Stimulated activated effector memory CD8-positive, alpha-beta T cell treated with anti-CD3 and anti-CD28 coated beads, Interleukin-12 subunit alpha, Interleukin-12 subunit beta, amount 100 ng/mL, for 72 hours (primary cell): ENCODE data around the gene ADCY4.

ENCODE experiments used
- ATAC-seq: fragments of 150-1000 bp; cut with Tn5 transposase; 2 replicates; pipeline ENCODE4 v1.10.0; 2021
- DNase-seq, 2 donors: peaks; one replicate each; pipeline ENCODE4 v3.0.0; 2021 to 2022; ENCODE audit warnings: low spot score in 2 of 2
- H3K27ac Mint-ChIP-seq: one replicate; pipeline ENCODE4 v1.8.0; 2022; ENCODE audit warnings: mild to moderate bottlenecking, mixed read lengths
- H3K36me3 Mint-ChIP-seq: one replicate; pipeline ENCODE4 v1.8.0; 2022; ENCODE audit warnings: mild to moderate bottlenecking, mixed read lengths
- H3K4me1 Mint-ChIP-seq: one replicate; pipeline ENCODE4 v1.8.0; 2022; ENCODE audit warnings: mixed read lengths
- H3K4me3 Mint-ChIP-seq: one replicate; pipeline ENCODE4 v1.8.0; 2022; ENCODE audit warnings: mild to moderate bottlenecking, mixed read lengths
- H3K9me3 Mint-ChIP-seq: one replicate; pipeline ENCODE4 v1.8.0; 2022; ENCODE audit warnings: mixed read lengths

Gene ADCY4

DNA sequence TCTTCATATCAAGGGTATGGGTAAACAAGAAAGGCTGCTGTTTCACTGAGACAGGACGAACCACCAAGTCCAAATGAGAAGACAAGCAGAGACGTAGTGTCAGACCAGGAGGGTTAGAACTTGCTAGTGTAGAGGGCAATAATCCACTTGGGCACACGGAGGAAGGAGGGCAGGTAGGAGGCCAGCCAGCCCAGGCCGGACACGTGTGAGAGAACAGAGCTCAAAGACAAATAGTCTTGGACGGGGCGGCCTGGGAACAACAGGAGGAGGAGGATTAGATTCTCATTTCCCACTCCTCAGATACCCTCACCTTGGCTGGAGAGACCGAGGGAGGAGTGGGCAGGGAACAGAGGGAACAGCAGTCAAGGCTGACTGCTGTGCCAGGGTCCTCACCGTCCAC, 44.1 kb downstream of the ADCY4 start:
- H3K27ac Mint-ChIP-seq, result no peak overlapping the region
- peaks cover 51% of the 10 kb centered on the region for H3K36me3 Mint-ChIP-seq
- no peaks in the 10 kb centered on the region for H3K9me3 Mint-ChIP-seq
- H3K4me1 Mint-ChIP-seq, result peaks cover 29% of the 10 kb centered on the region
- H3K4me3 Mint-ChIP-seq, result no peak overlapping the region
- no peak for ATAC-seq
- no peak for DNase-seq

- Mint-ChIP-seq H3K9me3 (no peaks in the 10 kb centered on the region), H3K36me3 (peaks cover 42% of the 10 kb centered on the region), H3K27ac (no peak overlapping the region), H3K4me3 (no peak overlapping the region), H3K4me1 (peaks cover 28% of the 10 kb centered on the region)
- DNase-seq, result peak; percentile 14 to 68
- ATAC-seq, result peak; percentile 99
These were observed 45.1 kb downstream of the ADCY4 start for GRCh38 chr14:24289649-24290280.

DNA sequence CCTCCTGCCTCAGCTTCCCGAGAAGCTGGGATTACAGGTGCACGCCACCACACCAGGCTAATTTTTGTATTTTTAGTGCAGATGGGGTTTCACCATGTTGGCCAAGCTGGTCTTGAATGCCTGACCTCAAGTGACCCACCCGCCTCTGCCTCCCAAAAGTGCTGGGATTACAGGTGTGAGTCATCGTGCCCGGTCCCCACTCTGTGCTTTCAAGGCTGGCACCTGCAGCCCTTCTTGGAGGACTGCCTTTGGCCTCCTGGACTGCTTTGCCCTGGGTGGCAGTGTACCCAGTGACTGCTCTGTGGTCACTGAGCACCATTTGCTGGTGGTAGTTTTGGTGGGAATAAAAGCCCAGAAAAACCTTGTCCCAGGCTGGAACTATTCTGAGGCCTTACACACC, 47.9 kb downstream of the ADCY4 start:
- peaks cover 24% of the 10 kb centered on the region for H3K4me1 Mint-ChIP-seq
- ATAC-seq (no peak), DNase-seq (no peak)
- no peaks in the 10 kb centered on the region for H3K9me3 Mint-ChIP-seq
- no peak overlapping the region for H3K4me3 Mint-ChIP-seq
- H3K36me3 Mint-ChIP-seq, result peaks cover 24% of the 10 kb centered on the region
- no peak overlapping the region for H3K27ac Mint-ChIP-seq

- peaks cover 15% of the 10 kb centered on the region for H3K4me1 Mint-ChIP-seq
- ATAC-seq, result no peak
- H3K4me3 Mint-ChIP-seq, result no peak overlapping the region
- H3K9me3 Mint-ChIP-seq, result no peaks in the 10 kb centered on the region
- no peak for DNase-seq
- peaks cover 8% of the 10 kb centered on the region for H3K36me3 Mint-ChIP-seq
- no peak overlapping the region for H3K27ac Mint-ChIP-seq
These were observed 49.5 kb downstream of the ADCY4 start for GRCh38 chr14:24285351-24285750.

DNA sequence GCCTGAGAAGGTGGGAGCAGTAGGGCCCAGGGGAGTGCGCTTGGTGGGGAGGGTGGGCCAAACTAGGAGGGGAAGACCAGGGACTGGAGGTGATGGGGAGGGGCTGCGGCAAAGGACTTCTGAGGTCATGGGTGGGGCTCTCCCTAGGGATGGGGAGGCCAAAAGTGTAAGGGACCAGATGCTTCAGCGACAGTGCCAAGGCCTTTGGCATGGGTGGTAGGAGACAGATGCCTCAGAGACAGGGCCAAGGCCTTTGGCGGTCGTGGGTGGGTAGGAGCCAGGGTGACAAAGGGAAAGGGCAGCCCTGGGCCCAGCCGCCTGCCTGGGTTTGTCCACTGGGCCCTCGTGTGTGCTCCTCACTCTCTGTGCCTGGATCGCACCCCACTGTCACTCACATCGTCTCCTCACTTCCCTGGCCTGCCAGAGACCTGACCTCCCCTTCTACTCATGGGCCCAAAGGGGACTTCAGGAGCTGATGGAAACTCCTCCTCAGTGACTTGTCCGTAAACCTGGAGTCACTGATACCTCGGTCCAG, 50.3 kb downstream of the ADCY4 start:
- H3K9me3 Mint-ChIP-seq, result no peaks in the 10 kb centered on the region
- peaks cover under 1% of the 10 kb centered on the region for H3K36me3 Mint-ChIP-seq
- ATAC-seq, result no peak
- no peak overlapping the region for H3K4me3 Mint-ChIP-seq
- DNase-seq, result no peak
- no peak overlapping the region for H3K27ac Mint-ChIP-seq
- H3K4me1 Mint-ChIP-seq, result peaks cover 12% of the 10 kb centered on the region

- Mint-ChIP-seq H3K9me3 (no peaks in the 10 kb centered on the region), H3K4me3 (no peak overlapping the region), H3K27ac (no peak overlapping the region), H3K36me3 (no peaks in the 10 kb centered on the region), H3K4me1 (peaks cover 15% of the 10 kb centered on the region)
- DNase-seq, result no peak
- no peak for ATAC-seq
These were observed 50.9 kb downstream of the ADCY4 start for GRCh38 chr14:24283796-24284460.

DNA sequence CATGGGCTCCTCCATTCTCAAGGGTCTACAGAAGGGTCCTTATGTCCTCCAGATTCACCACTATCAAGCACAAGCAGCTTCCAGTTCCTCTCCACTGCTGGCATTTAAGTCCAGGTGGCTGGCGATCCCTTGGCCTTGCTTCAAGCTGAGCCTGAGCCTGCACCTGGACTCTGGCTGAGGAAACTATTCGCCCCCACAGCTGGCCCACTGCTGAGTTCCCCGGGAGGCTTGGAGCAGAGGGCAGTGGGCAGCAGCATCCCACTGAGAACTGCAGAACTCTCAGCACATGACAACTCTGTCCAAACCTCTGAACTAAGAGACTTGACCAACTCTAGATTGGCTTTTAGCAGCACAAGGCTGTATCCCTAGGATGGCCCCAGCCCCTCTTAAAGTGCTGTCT, 52.1 kb downstream of the ADCY4 start:
- peak overlapping the region; percentile 41 for H3K27ac Mint-ChIP-seq
- ATAC-seq, result no peak
- DNase-seq, result no peak
- H3K4me3 Mint-ChIP-seq, result no peak overlapping the region
- H3K4me1 Mint-ChIP-seq, result peaks cover 24% of the 10 kb centered on the region
- no peaks in the 10 kb centered on the region for H3K36me3 Mint-ChIP-seq
- H3K9me3 Mint-ChIP-seq, result no peaks in the 10 kb centered on the region

GRCh38 chr14:24281636-24282035, 53.2 kb downstream of the ADCY4 start:
- no peak for ATAC-seq
- DNase-seq, result no peak
- Mint-ChIP-seq H3K9me3 (no peaks in the 10 kb centered on the region), H3K4me1 (peaks cover 31% of the 10 kb centered on the region), H3K27ac (peak overlapping the region; percentile 69), H3K36me3 (no peaks in the 10 kb centered on the region), H3K4me3 (no peak overlapping the region)

DNA sequence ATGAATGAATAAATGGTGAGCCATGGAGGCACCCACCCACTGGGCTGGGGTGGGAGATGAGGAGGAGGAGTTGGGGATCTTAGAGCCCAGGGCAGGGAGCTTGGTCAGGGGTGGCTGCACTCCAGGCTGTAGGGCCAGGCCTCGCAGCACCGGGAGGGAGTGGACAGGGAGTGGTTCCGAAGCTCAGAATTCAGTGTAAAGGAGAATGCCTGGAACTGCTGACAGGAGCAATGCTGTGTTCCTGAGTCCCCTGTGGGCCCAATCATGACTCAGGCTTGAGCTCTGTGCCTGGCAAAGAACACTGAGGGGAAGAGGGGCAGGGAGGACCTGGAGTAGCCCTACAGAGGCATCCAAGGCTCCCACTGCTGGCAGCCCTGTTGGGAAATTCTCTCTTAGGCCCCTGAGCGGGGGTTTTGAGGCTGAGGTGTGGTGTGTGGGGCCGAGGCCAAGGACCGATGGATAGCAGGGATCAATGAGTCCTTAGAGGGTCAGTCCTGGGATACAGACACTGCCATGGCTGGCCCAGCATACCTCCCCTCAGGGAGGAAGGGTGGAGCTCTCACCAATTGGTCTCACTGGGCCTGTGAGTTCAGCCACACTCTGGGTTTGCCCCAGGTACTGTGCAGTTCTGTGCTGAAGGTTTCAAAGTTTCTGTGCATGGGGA, 53.9 kb downstream of the ADCY4 start:
- DNase-seq (no peak), ATAC-seq (no peak)
- Mint-ChIP-seq H3K9me3 (no peaks in the 10 kb centered on the region), H3K4me1 (peaks cover 27% of the 10 kb centered on the region), H3K27ac (peak overlapping the region; percentile 69), H3K4me3 (no peak overlapping the region), H3K36me3 (no peaks in the 10 kb centered on the region)

DNA sequence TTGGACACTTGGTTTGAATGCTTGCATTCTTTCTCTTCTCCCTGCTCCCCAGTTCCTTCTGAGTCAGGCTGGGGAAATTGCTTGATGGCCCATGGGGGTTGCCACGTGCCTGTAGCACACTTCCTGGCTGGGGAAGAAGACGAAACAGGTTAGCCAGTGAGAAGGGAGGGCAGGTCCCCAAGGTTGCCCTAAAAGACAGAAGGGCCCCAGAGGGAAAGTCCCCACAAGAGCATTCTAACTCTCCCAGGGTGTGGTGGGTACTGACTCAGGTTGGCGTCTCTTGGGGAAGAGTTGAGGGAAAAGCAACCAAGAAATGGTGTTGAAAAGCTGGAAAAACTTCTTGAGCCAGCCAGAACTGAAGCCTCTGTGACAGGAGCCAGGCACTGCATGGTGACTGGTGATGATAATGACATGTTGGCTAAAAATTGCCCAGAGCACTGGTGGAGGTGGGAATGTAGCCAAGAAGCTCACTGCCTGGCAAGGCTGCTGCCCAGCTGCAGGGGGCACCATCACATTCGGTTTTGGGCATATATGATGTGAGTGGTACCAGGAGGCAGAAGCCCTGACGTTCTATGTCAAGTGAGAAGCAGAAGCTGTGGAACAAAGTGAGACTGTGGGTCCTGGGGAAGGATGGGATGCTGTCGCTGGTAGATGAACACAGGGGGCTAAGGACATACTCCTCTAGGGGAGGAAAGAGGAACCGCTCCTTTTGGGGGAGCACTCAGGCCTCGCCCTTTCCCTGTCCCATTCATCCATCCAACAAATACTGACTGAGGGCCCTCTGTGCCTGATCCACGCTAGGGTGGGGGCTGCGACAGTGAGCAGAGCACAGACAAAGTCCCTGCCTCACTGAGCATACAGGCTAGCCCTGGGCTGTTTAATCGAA, 55.3 kb downstream of the ADCY4 start:
- H3K36me3 Mint-ChIP-seq, result no peaks in the 10 kb centered on the region
- peak overlapping the region; percentile 25 for H3K4me3 Mint-ChIP-seq
- DNase-seq (no peak), ATAC-seq (peak; percentile 86)
- H3K9me3 Mint-ChIP-seq, result no peaks in the 10 kb centered on the region
- H3K27ac Mint-ChIP-seq, result peak overlapping the region; percentile 69
- peaks cover 27% of the 10 kb centered on the region for H3K4me1 Mint-ChIP-seq

DNA sequence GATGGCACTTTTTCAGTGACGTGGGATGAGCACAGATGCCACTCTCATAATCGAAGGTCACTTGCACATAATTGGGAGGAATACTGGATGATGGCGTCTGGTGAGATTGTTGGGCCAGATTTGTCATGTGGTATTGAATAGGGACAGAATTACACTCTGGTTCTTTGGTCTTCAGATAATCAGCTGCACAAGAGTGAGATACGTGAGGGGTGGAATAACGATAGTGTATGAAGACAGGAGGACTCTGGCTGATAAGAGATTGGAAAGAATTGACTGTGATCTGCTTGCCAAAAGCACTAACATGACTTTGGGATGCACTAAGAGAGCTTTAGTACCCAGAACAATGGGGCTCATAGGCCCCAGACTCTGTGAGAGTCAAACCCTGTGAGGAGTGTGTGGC, 56.4 kb downstream of the ADCY4 start:
- Mint-ChIP-seq H3K27ac (peak overlapping the region; percentile 30), H3K4me3 (no peak overlapping the region), H3K4me1 (peaks cover 38% of the 10 kb centered on the region), H3K36me3 (no peaks in the 10 kb centered on the region), H3K9me3 (no peaks in the 10 kb centered on the region)
- no peak for ATAC-seq
- no peak for DNase-seq

DNA sequence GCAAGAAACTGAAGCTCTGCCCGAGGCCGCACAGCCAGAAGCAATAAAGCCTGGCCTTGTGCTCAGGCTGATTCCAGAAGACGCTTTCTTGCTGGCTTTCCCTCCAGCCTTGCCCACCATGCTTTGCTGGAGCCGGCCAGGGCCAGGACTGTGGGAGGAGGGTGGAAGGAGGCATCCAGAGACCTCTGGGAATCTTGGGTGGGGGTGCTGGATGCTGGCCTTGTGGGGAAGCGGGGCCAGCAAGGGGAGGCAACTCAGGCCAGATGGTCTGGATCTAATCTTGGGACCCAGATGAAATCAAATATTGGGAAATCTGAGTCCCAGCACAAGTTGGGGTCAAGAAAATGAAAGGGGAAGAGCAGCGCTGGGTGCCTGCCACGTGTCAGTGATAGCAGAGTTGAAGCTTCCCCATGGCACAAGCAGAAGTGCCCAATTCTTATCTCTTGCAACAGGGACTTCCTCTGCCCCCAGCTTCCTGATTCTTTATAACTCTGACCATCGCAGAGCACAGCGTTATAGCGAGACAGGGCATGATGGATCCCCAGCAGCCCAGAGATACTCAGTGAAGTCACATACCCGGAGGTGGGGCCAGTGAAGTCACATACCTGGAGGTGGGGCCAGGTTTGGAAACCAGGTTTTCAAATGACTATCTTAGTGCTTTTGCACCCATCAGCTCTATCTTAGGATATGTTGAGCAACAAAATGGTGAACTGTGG, 57.1 kb downstream of the ADCY4 start:
- Mint-ChIP-seq H3K4me3 (no peak overlapping the region), H3K9me3 (no peaks in the 10 kb centered on the region), H3K4me1 (peaks cover 45% of the 10 kb centered on the region), H3K36me3 (no peaks in the 10 kb centered on the region), H3K27ac (peak overlapping the region; percentile 30)
- DNase-seq (no peak), ATAC-seq (no peak)

- H3K9me3 Mint-ChIP-seq, result no peaks in the 10 kb centered on the region
- peaks cover 52% of the 10 kb centered on the region for H3K4me1 Mint-ChIP-seq
- ATAC-seq (no peak), DNase-seq (no peak)
- H3K27ac Mint-ChIP-seq, result peak overlapping the region; percentile 67
- no peak overlapping the region for H3K4me3 Mint-ChIP-seq
- peaks cover under 1% of the 10 kb centered on the region for H3K36me3 Mint-ChIP-seq
These were observed 57.8 kb downstream of the ADCY4 start for GRCh38 chr14:24277071-24277470.

- no peaks in the 10 kb centered on the region for H3K9me3 Mint-ChIP-seq
- peak overlapping the region; percentile 0 for H3K27ac Mint-ChIP-seq
- H3K36me3 Mint-ChIP-seq, result peaks cover 10% of the 10 kb centered on the region
- H3K4me3 Mint-ChIP-seq, result peak overlapping the region; percentile 16
- peak; percentile 77 for ATAC-seq
- DNase-seq, result peak; percentile 22 to 74
- peaks cover 59% of the 10 kb centered on the region for H3K4me1 Mint-ChIP-seq
These were observed 60.7 kb downstream of the ADCY4 start for GRCh38 chr14:24274101-24274543.
